GM12891 (cell line): ENCODE measurements around the gene ZNF740.

Source experiments
- DNase-seq: peaks from one replicate; pipeline ENCODE4 v3.0.0; 2011; ENCODE audit warnings: low spot score; ENCODE audit not compliant: insufficient read length
- FAIRE-seq: peaks from 2 replicates; lab custom pipeline; 2011; peaks lifted over from hg19 to GRCh38; lab: Jason Lieb, UNC
- PAX5 ChIP-seq: IDR thresholded peaks from 2 replicates; pipeline ENCODE4 v1.6.1; 2011; ENCODE audit warnings: low read length, moderate library complexity, mild to moderate bottlenecking; ENCODE audit not compliant: insufficient read depth, severe bottlenecking
- POLR2A ChIP-seq: IDR thresholded peaks from 2 replicates; pipeline ENCODE4 v1.6.1; 2011; ENCODE audit warnings: low read depth, low read length, control low read depth
- POLR2AphosphoS5 ChIP-seq: IDR thresholded peaks from 2 replicates; pipeline ENCODE4 v1.6.1; 2011; ENCODE audit warnings: low read depth, low read length, control low read depth
- POU2F2 ChIP-seq: IDR thresholded peaks from 2 replicates; pipeline ENCODE4 v1.6.1; 2011; ENCODE audit warnings: low read depth, mild to moderate bottlenecking, control low read depth, low read length, moderate library complexity
- SPI1 ChIP-seq: IDR thresholded peaks from 2 replicates; pipeline ENCODE4 v1.6.1; 2011; ENCODE audit warnings: low read depth, low read length, control low read depth
- TAF1 ChIP-seq: IDR thresholded peaks from 2 replicates; pipeline ENCODE4 v1.6.1; 2011; ENCODE audit warnings: low read depth, low read length, control low read depth

Gene ZNF740

DNA sequence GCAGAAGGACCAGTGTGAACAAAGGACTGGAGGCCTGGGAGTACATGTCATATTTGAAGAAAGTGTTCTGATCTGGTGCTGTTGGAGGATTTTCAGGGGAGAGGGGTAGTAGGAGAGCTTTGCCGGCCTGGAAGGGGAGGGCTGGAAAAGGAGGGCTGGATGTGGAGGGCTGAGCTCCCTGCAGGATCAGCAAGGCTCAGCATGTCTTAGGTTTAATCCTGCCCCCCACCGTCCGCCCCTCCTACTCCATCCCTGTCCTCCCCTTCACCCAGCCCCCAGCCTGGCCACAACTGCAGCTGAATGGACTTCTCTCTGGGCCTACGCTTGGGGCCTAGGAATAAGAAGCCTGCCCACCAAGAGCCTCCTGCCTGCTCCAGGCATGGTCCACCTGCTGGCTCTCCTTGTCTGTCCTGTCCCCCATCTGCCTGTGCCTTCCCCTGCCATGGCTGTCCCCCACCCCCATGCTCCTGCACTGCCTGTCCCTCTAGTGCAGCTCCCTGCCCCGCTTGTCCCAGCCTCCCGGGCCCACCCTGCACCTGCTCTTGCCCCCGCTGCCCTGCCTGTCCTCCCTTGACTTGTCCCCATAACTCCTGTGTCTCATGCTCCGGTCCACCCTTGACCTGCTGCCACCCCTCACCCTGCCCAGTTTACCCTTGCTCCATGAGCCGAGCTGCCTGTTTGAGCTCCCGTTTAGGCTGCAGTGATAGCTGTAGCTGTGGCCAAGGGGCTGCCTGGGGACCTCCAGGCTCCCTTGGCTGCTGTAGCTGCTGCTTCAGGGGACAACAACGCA is 61.3 kb downstream of the ZNF740 start:
- TF ChIP-seq TAF1 = no peak
- TF ChIP-seq PAX5 = no peak
- TF ChIP-seq POLR2AphosphoS5 = no peak
- TF ChIP-seq SPI1 = no peak
- no peak for TF ChIP-seq POU2F2
- no peak for TF ChIP-seq POLR2A
- FAIRE-seq (no peak), DNase-seq (no peak)

GRCh38 chr12:53244337-53244736 is 63.8 kb downstream of the ZNF740 start:
- DNase-seq (no peak), FAIRE-seq (no peak)
- TF ChIP-seq PAX5 (no peak), POLR2A (no peak), POU2F2 (no peak), TAF1 (no peak), SPI1 (no peak), POLR2AphosphoS5 (no peak)
